Renal cortex interstitium (tissue), 3 donors: ENCODE measurements around the gene GTSE1. TPM values are rescaled to one million over a fixed set of nuclear protein-coding genes. Genes with fewer than 3 reads are reported as not detected.

ENCODE experiments used
- polyA plus RNA-seq, 3 donors: library from polyadenylated mRNA; unstranded; fragments of 120-200 nt; gene quantifications; one replicate each; pipeline ENCODE4 v1.2.1, GENCODE V29; 2013; ENCODE audit not compliant: insufficient read length in 3 of 3

GTSE1 gene
- polyA plus RNA-seq, 3 donors: 17.2 to 19.3 (median 17.9) TPM

Other genes starting within 250 kb of the GTSE1 start
- gene PPARA, start 146.3 kb upstream of the GTSE1 start, polyA plus RNA-seq: 10 to 100 TPM; 25.1 to 34.1 (median 26.3) TPM
- gene CDPF1, start 46.6 kb upstream of the GTSE1 start, polyA plus RNA-seq: 10 to 100 TPM; 12.6 to 14.2 (median 13.1) TPM
- under 1 TPM; 0.36 to 0.53 (median 0.45) TPM for gene PKDREJ, start 33.5 kb upstream of the GTSE1 start, polyA plus RNA-seq
- gene TTC38, start 28.9 kb upstream of the GTSE1 start, polyA plus RNA-seq: 10 to 100 TPM; 51.1 to 65.2 (median 52.8) TPM
- 10 to 100 TPM; 49.7 to 61.8 (median 59.2) TPM for gene TRMU, start 38.8 kb downstream of the GTSE1 start, polyA plus RNA-seq
- 10 to 100 TPM; 24.4 to 31.0 (median 26.7) TPM for gene CELSR1, start 240.8 kb downstream of the GTSE1 start, polyA plus RNA-seq